Suprapubic skin (tissue), 4 donors: ENCODE data around the gene AGTRAP. TPM values are rescaled to one million over a fixed set of nuclear protein-coding genes. Genes with fewer than 3 reads are reported as not detected.
A peak's percentile ranks its signal among the peaks of the same experiment; 100 is the strongest.

Experiments used
- DNase-seq, 2 donors: peaks; one replicate each; pipeline ENCODE4 v3.0.0-alpha.2; 2019; ENCODE audit warnings: low spot score in 2 of 2
- H3K27ac ChIP-seq: fragments of 200-600 bp; sonication (generic); one replicate; pipeline ENCODE4 v1.5.1; 2019
- H3K27me3 ChIP-seq: fragments of 200-600 bp; sonication (generic); one replicate; pipeline ENCODE4 v1.5.1; 2019
- H3K36me3 ChIP-seq: fragments of 200-600 bp; sonication (generic); one replicate; pipeline ENCODE4 v1.5.1; 2019
- H3K4me1 ChIP-seq: fragments of 200-600 bp; sonication (generic); one replicate; pipeline ENCODE4 v1.5.1; 2019
- H3K4me3 ChIP-seq: fragments of 200-600 bp; sonication (generic); one replicate; pipeline ENCODE4 v1.5.1; 2019; ENCODE audit warnings: mild to moderate bottlenecking
- H3K9me3 ChIP-seq: fragments of 200-600 bp; sonication (generic); one replicate; pipeline ENCODE4 v1.5.1; 2019
- EP300 ChIP-seq: sonication (generic); formaldehyde crosslinking; IDR thresholded peaks from one replicate; pipeline ENCODE4 v1.6.1; 2017; ENCODE audit warnings: antibody characterized with exemption
- POLR2A ChIP-seq, 2 donors: fragments of 450-650 bp; IDR thresholded peaks; one replicate each; pipeline ENCODE4 v1.6.1; 2017; ENCODE audit warnings: antibody characterized with exemption in 2 of 2, mild to moderate bottlenecking in 2 of 2, moderate library complexity in 2 of 2
- POLR2AphosphoS5 ChIP-seq, 3 donors: sonication (generic); formaldehyde crosslinking; IDR thresholded peaks; one replicate each; pipeline ENCODE4 v1.6.1; 2017; ENCODE audit warnings: antibody characterized with exemption in 3 of 3
- WGBS: methylation state at CpG from one replicate; pipeline ENCODE4 v1.1.5; 2018; 5-methylcytosine and 5-hydroxymethylcytosine counted together
- total RNA-seq, 4 donors: library from RNA; depleted of rRNA; stranded (reverse); fragments of >200 nt; gene quantifications; one replicate each; pipeline ENCODE4 v1.1.0, GENCODE V29; 2016
- TF ChIP-seq, protein P1 (sequence below), 2 donors: fragments of 200-600 bp in 1 of 2; fragments of 450-650 bp in 1 of 2; sonication (generic) in 1 of 2; IDR thresholded peaks; one replicate each; pipeline ENCODE4 v1.5.1; 2016 to 2019; ENCODE audit warnings: antibody characterized with exemption in 2 of 2, mild to moderate bottlenecking in 1 of 2, moderate library complexity in 1 of 2

Gene AGTRAP
- total RNA-seq, 4 donors from 2014 or later: 34.7 to 52.5 (median 47.2) TPM

DNA sequence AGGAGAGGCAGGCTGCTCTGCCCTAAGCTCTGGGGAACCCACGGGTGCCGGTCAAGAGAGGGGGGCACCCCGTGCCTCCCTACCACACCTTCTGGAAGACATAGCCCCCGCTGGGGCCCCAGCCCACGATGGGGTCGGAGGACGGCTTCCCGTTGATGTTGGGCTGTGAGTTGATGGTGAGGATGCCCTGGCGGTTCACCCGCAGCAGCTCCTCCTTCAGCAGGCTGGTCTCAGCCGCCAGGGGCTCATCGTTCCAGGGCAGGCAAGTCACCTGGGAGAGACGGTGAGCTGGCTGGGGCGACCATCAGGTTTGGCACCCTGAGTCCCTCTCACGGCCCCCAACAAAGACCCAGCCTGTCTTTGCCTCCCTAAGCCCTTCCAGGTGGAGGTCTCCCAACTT, 57.9 kb downstream of the AGTRAP start:
- Histone ChIP-seq H3K9me3 (no peaks in the 10 kb centered on the region), H3K36me3 (peaks cover 54% of the 10 kb centered on the region), H3K4me1 (peaks cover 40% of the 10 kb centered on the region), H3K27ac (no peak overlapping the region), H3K4me3 (no peak overlapping the region), H3K27me3 (no peaks in the 10 kb centered on the region)
- TF ChIP-seq, protein P1, sequence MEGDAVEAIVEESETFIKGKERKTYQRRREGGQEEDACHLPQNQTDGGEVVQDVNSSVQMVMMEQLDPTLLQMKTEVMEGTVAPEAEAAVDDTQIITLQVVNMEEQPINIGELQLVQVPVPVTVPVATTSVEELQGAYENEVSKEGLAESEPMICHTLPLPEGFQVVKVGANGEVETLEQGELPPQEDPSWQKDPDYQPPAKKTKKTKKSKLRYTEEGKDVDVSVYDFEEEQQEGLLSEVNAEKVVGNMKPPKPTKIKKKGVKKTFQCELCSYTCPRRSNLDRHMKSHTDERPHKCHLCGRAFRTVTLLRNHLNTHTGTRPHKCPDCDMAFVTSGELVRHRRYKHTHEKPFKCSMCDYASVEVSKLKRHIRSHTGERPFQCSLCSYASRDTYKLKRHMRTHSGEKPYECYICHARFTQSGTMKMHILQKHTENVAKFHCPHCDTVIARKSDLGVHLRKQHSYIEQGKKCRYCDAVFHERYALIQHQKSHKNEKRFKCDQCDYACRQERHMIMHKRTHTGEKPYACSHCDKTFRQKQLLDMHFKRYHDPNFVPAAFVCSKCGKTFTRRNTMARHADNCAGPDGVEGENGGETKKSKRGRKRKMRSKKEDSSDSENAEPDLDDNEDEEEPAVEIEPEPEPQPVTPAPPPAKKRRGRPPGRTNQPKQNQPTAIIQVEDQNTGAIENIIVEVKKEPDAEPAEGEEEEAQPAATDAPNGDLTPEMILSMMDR (IDR thresholded peaks at IDR 0.05): no peak
- no peak for TF ChIP-seq EP300
- TF ChIP-seq POLR2AphosphoS5 (IDR thresholded peaks at IDR 0.05): no peak
- TF ChIP-seq POLR2A (IDR thresholded peaks at IDR 0.05): no peak
- DNase-seq: peak in 1 of 2 donors; percentile 52
- 97% methylated on average over 11 of the region's 15 CpGs for WGBS

DNA sequence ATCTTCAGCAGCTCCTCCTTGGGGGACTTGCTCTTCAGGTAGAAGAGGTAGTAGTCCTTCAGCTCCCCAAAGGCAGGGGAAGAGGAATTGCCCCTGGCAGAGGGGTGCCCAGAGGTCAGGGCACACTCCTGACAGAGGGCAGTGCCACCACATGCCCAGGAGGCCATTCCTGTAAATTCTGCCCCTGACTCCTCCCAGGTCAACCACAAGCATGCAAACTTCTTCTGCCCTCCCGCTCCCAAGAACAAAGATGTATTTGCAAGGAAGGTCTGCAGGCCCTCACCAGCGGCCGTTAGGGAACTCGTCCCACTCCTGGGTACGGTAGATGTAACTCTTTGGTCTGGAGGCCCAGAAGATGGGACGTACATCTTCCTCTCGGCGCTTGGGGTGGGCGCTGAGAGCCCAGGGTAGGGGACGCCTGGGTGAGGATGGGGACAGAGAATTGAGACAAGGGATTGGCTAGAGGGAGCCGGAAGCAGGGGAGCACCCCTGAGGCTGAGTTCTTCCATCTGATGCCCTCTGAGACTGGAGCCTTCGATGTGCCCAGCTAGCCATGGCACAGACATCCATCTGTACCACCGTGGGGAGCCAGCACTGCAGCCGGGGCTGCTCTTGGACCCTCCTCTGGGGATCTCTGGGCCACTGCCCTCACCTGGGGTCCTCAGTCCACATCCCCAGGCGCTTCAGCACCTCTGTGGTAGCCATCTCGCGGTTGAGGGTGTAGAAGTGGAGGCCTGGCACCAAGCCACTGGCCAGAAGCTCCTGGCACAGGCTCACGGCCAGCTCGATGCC, 58.7 kb downstream of the AGTRAP start:
- no peaks in the 10 kb centered on the region for H3K27me3 ChIP-seq
- TF ChIP-seq POLR2A (IDR thresholded peaks at IDR 0.05) (no peak), POLR2AphosphoS5 (IDR thresholded peaks at IDR 0.05) (no peak), EP300 (no peak)
- TF ChIP-seq, protein P1 (IDR thresholded peaks at IDR 0.05): no peak
- no peaks in the 10 kb centered on the region for H3K9me3 ChIP-seq
- peaks cover 62% of the 10 kb centered on the region for H3K36me3 ChIP-seq
- 92% methylated on average over 10 of the region's 19 CpGs for WGBS
- H3K4me3 ChIP-seq: no peak overlapping the region
- peak in 1 of 2 donors; percentile 57 for DNase-seq
- H3K27ac ChIP-seq: no peak overlapping the region
- peaks cover 31% of the 10 kb centered on the region for H3K4me1 ChIP-seq

DNA sequence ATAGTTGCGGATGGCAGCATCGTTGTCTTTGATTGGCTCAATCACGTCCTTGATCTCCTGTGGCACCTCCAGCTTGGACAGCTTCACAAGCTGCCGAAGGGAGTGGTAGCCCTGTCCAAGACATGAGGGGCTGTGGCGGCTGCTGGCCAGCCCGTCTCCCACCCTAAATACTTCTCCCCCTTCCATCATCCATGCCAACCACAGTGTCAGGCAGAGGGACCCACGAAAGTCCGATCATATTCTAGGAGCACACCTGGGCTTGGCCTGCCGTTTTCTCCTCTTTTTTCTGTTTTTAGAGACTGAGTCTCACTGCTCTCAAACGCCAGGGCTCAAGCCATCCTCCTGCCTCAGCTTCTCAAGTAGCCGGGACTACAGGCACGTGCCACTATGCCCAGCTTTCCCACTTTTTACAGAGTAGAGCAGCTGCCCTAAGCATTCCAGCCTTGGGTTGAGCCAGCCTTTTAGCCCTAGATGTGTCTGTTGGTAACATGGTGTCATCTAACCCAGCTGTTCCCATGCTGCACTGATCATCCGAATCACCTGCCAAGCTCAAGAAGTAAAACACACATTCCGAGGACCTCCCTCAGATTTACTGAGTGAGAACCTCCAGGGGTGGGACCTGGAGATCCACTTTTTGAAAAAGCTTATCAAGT, 59.4 kb downstream of the AGTRAP start:
- TF ChIP-seq EP300 (no peak), POLR2AphosphoS5 (IDR thresholded peaks at IDR 0.05) (no peak), POLR2A (IDR thresholded peaks at IDR 0.05) (no peak)
- TF ChIP-seq, protein P1 (IDR thresholded peaks at IDR 0.05): no peak
- peaks cover 27% of the 10 kb centered on the region for H3K4me1 ChIP-seq
- peak in 1 of 2 donors; percentile 41 for DNase-seq
- WGBS: 87% methylated on average over 11 of the region's 14 CpGs
- no peaks in the 10 kb centered on the region for H3K27me3 ChIP-seq
- H3K27ac ChIP-seq: no peak overlapping the region
- H3K36me3 ChIP-seq: peaks cover 66% of the 10 kb centered on the region
- H3K4me3 ChIP-seq: no peak overlapping the region
- no peaks in the 10 kb centered on the region for H3K9me3 ChIP-seq

DNA sequence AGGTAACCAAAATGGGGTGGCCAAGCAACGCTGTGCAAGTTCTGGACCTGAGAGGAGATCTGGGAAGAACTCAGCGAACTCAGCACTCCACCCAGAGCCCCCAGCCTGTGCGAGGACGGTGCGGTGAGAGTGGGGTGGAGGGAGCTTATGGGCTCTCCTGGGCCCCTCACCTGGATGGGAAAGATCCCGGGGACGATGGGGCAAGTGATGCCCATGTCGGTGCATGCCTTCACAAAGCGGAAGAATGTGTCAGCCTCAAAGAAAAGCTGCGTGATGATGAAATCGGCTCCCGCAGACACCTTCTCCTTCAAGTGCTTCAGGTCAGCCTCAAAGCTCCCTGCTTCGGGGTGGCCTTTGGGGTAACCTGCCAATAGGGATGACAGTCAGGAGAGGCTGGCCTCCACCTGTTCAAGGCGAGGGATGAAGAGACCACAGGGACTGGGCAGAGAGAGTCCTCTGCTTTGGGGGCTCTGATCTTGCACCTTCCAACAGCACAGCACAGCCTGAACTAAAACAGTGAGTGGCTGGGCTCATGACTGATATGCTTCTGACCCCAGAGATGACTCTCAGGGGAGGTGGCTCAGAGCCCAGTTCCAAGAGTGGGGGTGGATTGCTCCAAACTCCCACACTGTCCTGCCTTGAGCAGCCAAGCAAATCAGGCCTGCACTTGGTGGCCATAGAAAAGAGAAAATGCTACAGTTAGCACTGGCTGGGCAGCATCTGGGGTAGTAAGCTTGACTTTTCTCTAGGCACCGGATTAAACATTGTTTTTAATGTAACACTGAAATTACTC, 60.3 kb downstream of the AGTRAP start:
- Histone ChIP-seq H3K4me3 (no peak overlapping the region), H3K4me1 (peaks cover 26% of the 10 kb centered on the region), H3K27ac (no peak overlapping the region), H3K9me3 (no peaks in the 10 kb centered on the region), H3K27me3 (no peaks in the 10 kb centered on the region), H3K36me3 (peaks cover 75% of the 10 kb centered on the region)
- DNase-seq: peak in 1 of 2 donors; percentile 58
- TF ChIP-seq EP300 (no peak), POLR2AphosphoS5 (IDR thresholded peaks at IDR 0.05) (no peak)
- TF ChIP-seq, protein P1 (IDR thresholded peaks at IDR 0.05): no peak
- 87% methylated on average over 15 of the region's 15 CpGs for WGBS
